A549 (cell line): ENCODE data around the gene TMEM117. TPM values are rescaled to one million over a fixed set of nuclear protein-coding genes. Genes with fewer than 3 reads are reported as not detected.

Experiments
- ATAC-seq, 2 experiments: fragments of 200-7000 bp in 1 of 2; fragments of >200 bp in 1 of 2; cut with Nextera tagmentation in 1 of 2; cut with Tn5 transposase in 1 of 2; 3 replicates each; pipeline versions ENCODE4 v1.8.0 to v1.9.1; 2018 to 2020; ENCODE audit warnings: mild to moderate bottlenecking in 1 of 2, moderate library complexity in 1 of 2
- CTCF ChIA-PET: fragments of 300-600 bp; sonication (Branson Sonifier 250); formaldehyde crosslinking; extraction: SDS; loops from one replicate; lab custom pipeline; 2021; ENCODE audit warnings: antibody characterized with exemption, inconsistent platforms; lab: Yijun Ruan, JAX
- POLR2A ChIA-PET: fragments of 350-600 bp; formaldehyde crosslinking; extraction: SDS; loops from one replicate; lab custom pipeline; 2021; ENCODE audit warnings: antibody characterized with exemption, inconsistent platforms; lab: Yijun Ruan, JAX
- DNase-seq, 2 experiments: peaks; one replicate each; pipeline versions ENCODE4 v3.0.0 to v3.0.0-alpha.2; 2011 to 2016; ENCODE audit warnings: low read depth in 1 of 2, low spot score in 1 of 2
- FAIRE-seq: peaks from 2 replicates; lab custom pipeline; 2011; peaks lifted over from hg19 to GRCh38; lab: Jason Lieb, UNC
- H3K27ac ChIP-seq, 2 experiments: fragments of >200 bp; sonication (Bioruptor Twin); formaldehyde crosslinking; 3 replicates each; pipeline ENCODE4 v1.5.1; 2016 to 2017
- H3K4me1 ChIP-seq: fragments of >200 bp; sonication (Bioruptor Twin); formaldehyde crosslinking; 3 replicates; pipeline ENCODE4 v1.6.1; 2016
- H3K4me2 ChIP-seq: fragments of >200 bp; sonication (Bioruptor Twin); formaldehyde crosslinking; 3 replicates; pipeline ENCODE4 v1.6.1; 2016
- H3K4me3 ChIP-seq: fragments of >200 bp; sonication (Bioruptor Twin); formaldehyde crosslinking; 3 replicates; pipeline ENCODE4 v1.5.1; 2016
- H3K9me3 ChIP-seq: fragments of >200 bp; sonication (Bioruptor Twin); formaldehyde crosslinking; 3 replicates; pipeline ENCODE4 v1.6.1; 2016
- BCL3 ChIP-seq: fragments of >200 bp; sonication (Bioruptor Twin); formaldehyde crosslinking; IDR thresholded peaks from 3 replicates; pipeline ENCODE4 v1.6.1; 2016
- CEBPB ChIP-seq, 2 experiments: fragments of >200 bp in 1 of 2; sonication (Bioruptor Twin) in 1 of 2; formaldehyde crosslinking in 1 of 2; IDR thresholded peaks; 2 replicates each; pipeline ENCODE4 v1.6.1; 2012 to 2016
- CHD4 ChIP-seq: fragments of 200-600 bp; sonication (generic); IDR thresholded peaks from 2 replicates; pipeline ENCODE4 v1.6.1; 2016; ENCODE audit warnings: antibody characterized with exemption, mild to moderate bottlenecking, borderline replicate concordance
- CTCF ChIP-seq: fragments of >200 bp; sonication (Bioruptor Twin); formaldehyde crosslinking; IDR thresholded peaks from 3 replicates; pipeline ENCODE4 v1.5.1; 2016
- EHF ChIP-seq: fragments of 250-450 bp; sonication (Bioruptor Pico); IDR thresholded peaks from 2 replicates; pipeline ENCODE4 v1.5.0; 2020; ENCODE audit warnings: mild to moderate bottlenecking
- EP300 ChIP-seq, 2 experiments: fragments of >200 bp; sonication (Bioruptor Twin); formaldehyde crosslinking; IDR thresholded peaks; 2 replicates in 1 of 2; 3 replicates in 1 of 2; pipeline ENCODE4 v1.6.1; 2016 to 2017
- FOSL2 ChIP-seq, 2 experiments: fragments of 450-650 bp in 1 of 2; fragments of >200 bp in 1 of 2; sonication (Bioruptor Twin) in 1 of 2; formaldehyde crosslinking; IDR thresholded peaks; 2 replicates each; pipeline versions ENCODE4 v1.5.0 to v1.6.1; 2016 to 2020; ENCODE audit warnings: mild to moderate bottlenecking in 1 of 2, moderate library complexity in 1 of 2
- HEYL ChIP-seq: fragments of 250-450 bp; sonication (Bioruptor Pico); IDR thresholded peaks from 2 replicates; pipeline ENCODE4 v1.8.0; 2021; ENCODE audit warnings: mild to moderate bottlenecking, moderate library complexity
- HMGXB4 ChIP-seq: fragments of 250-450 bp; sonication (Bioruptor Pico); IDR thresholded peaks from 2 replicates; pipeline ENCODE4 v1.5.0; 2021; ENCODE audit warnings: mild to moderate bottlenecking, moderate library complexity, borderline replicate concordance
- JUN ChIP-seq, 2 experiments: fragments of >200 bp; sonication (Bioruptor Twin); formaldehyde crosslinking; IDR thresholded peaks; 2 replicates in 1 of 2; 3 replicates in 1 of 2; pipeline ENCODE4 v1.6.1; 2016 to 2017
- JUNB ChIP-seq: fragments of >200 bp; sonication (Bioruptor Twin); formaldehyde crosslinking; IDR thresholded peaks from 2 replicates; pipeline ENCODE4 v1.6.1; 2016
- KDM5A ChIP-seq: fragments of 200-600 bp; sonication (generic); IDR thresholded peaks from 2 replicates; pipeline ENCODE4 v1.6.1; 2016; ENCODE audit warnings: antibody characterized with exemption, mild to moderate bottlenecking
- MAFK ChIP-seq: fragments of 450-650 bp; IDR thresholded peaks from 2 replicates; pipeline ENCODE4 v1.6.1; 2014; ENCODE audit not compliant: partially characterized antibody
- MAX ChIP-seq: IDR thresholded peaks from 2 replicates; pipeline ENCODE4 v1.6.1; 2012
- POLR2A ChIP-seq: IDR thresholded peaks from 2 replicates; pipeline ENCODE4 v1.6.1; 2012; ENCODE audit warnings: mild to moderate bottlenecking, low read length
- RAD21 ChIP-seq, 2 experiments: fragments of >200 bp in 1 of 2; sonication (Bioruptor Twin) in 1 of 2; formaldehyde crosslinking in 1 of 2; IDR thresholded peaks in 1 of 2; conservative IDR thresholded peaks in 1 of 2; 2 replicates in 1 of 2; 3 replicates in 1 of 2; pipeline ENCODE4 v1.6.1; 2012 to 2018; ENCODE audit warnings: inconsistent platforms in 1 of 2
- SMC3 ChIP-seq: fragments of >200 bp; sonication (Bioruptor Twin); formaldehyde crosslinking; IDR thresholded peaks from 3 replicates; pipeline ENCODE4 v1.6.1; 2018; ENCODE audit warnings: inconsistent platforms
- SREBF2 ChIP-seq: fragments of 450-650 bp; IDR thresholded peaks from 2 replicates; pipeline ENCODE4 v1.6.1; 2014; ENCODE audit warnings: mild to moderate bottlenecking, moderate library complexity
- TFCP2L1 ChIP-seq: fragments of 250-450 bp; sonication (Bioruptor Pico); IDR thresholded peaks from 2 replicates; pipeline ENCODE4 v1.5.0; 2021; ENCODE audit warnings: mild to moderate bottlenecking
- USF2 ChIP-seq: fragments of 450-650 bp; IDR thresholded peaks from 2 replicates; pipeline ENCODE4 v1.6.1; 2014; ENCODE audit warnings: antibody characterized with exemption
- WGBS: methylation state at CpG from one replicate; pipeline ENCODE4 v1.1.6; 2017; ENCODE audit errors: missing lambda C conversion rate; 5-methylcytosine and 5-hydroxymethylcytosine counted together
- polyA plus RNA-seq, 4 experiments: library from polyadenylated mRNA; depleted of rRNA in 3 of 4; stranded (reverse); fragments of >200 nt; fragmentation: RNase III in 1 of 4; extraction: RNeasy Plus Mini Kit Qiagen cat#74134 plus additional on column Dnase treatment in 1 of 4; gene quantifications; 2 replicates in 3 of 4; 3 replicates in 1 of 4; pipeline ENCODE4 v1.2.3, GENCODE V29; 2011 to 2017
- TF ChIP-seq, protein P1 (sequence below): fragments of 250-450 bp; sonication (Bioruptor Pico); IDR thresholded peaks from 2 replicates; pipeline ENCODE4 v1.5.0; 2020; ENCODE audit warnings: low read depth, mild to moderate bottlenecking, moderate library complexity

TMEM117 gene
- polyA plus RNA-seq, 2 of the 4 experiments (the other 2 are of a cell fraction), result 2.1 to 4.6 TPM

DNA sequence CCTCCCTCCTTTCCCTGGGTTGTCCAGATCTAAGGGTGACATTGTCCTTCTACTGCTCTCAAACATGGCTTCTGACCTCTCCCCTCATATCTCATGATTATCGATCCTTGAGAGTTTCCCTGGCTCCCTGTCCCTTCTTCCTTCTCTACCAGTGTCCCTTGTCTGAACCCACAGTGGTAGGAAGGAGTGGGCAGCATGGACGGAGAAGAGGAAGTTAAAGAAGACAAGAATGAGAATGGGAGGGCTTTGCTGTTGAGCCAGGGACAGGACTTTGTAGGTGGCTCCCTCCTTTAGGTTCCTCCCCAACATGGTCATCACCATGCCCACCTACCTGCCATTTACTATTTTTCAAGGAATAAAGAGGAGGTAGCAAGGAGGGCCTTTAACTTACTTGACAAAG is 166.7 kb downstream of the TMEM117 start:
- Histone ChIP-seq H3K27ac (no peak overlapping the region), H3K4me3 (no peak overlapping the region), H3K4me1 (no peaks in the 10 kb centered on the region), H3K4me2 (no peak overlapping the region), H3K9me3 (no peaks in the 10 kb centered on the region)
- ATAC-seq (no peak), FAIRE-seq (no peak), DNase-seq (no peak)
- TF ChIP-seq JUN (IDR thresholded peaks at IDR 0.05) (no peak), JUNB (no peak), RAD21 (conservative IDR thresholded peaks at IDR 0.05 in 1 of 2, IDR thresholded peaks at IDR 0.05 in 1 of 2) (no peak), MAFK (no peak)
- CTCF ChIA-PET, result interaction anchor here (1.9 kb wide), 1 partner anchor 13 kb away, joined by 5 read pairs; no protein-coding TSS in a partner anchor
- WGBS, result 57% methylated on average over 2 of the region's 2 CpGs
- POLR2A ChIA-PET, result no interaction called here

DNA sequence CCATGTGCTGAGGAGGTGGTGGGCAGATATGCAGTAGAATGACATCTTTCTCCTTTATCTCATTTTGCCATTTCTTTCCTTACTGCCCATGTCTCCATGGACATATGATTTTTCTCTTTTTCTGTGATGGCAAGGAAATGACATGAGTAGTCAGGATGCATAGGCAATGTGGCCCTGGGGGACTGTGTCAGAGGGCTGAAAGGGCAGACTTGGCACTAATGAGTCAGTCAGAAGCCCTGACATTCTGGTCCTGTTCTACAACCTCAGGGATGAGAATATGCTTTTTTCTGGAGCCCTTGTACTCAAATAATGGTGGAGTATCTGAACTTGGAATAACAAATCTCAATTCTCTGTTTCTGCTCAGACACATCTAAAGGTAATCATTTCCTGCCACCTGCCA is 167.8 kb downstream of the TMEM117 start:
- ATAC-seq, result no peak
- H3K9me3 ChIP-seq, result 0 out of 3 replicates have a peak, but pooled peaks cover 5% of the 10 kb centered on the region
- no peak for TF ChIP-seq SMC3
- TF ChIP-seq BCL3, result no peak
- TF ChIP-seq CTCF, result no peak
- TF ChIP-seq CHD4, result no peak
- TF ChIP-seq HEYL, result no peak
- no peak for TF ChIP-seq KDM5A
- no peak for TF ChIP-seq MAX
- no peak for TF ChIP-seq FOSL2 (IDR thresholded peaks at IDR 0.05)
- TF ChIP-seq FOSL2 (CRISPR knock-in tag; IDR thresholded peaks at IDR 0.05), result no peak
- TF ChIP-seq EP300 (IDR thresholded peaks at IDR 0.05), result no peak
- no peak overlapping the region for H3K4me3 ChIP-seq
- ChIA-PET CTCF (no interaction called here), POLR2A (no interaction called here)
- no peak for FAIRE-seq
- no peak overlapping the region for H3K4me2 ChIP-seq
- H3K4me1 ChIP-seq, result no peaks in the 10 kb centered on the region
- DNase-seq, result no peak
- no peak overlapping the region for H3K27ac ChIP-seq

DNA sequence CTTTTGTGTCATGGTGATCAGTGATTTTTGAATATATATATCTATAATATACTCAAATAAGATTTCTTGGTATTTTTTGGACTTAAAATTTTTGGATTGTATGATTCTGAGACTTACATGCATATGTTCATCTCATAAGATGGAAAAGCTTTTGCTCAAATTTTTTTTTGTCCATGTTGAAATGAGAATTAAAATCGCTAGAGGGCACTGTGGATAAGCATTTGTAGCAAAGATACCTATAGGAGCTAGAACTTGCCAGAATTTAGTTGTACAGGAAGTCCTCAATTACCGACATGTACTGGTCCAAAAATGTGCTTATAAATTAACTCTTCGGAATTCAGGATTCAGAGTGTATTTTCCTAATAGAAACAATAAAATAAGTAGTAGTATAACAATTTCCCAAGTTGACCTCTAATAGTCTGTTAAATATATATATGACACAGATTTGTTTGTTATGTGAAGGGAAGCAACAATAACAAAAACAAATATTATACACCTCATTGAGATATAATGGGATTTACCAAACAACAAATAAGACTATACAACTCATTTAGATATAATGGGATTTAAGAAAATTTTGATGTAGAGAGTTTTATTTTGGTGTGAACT is 179.6 kb downstream of the TMEM117 start:
- DNase-seq (peak; percentile 11 to 57), FAIRE-seq (peak; percentile 77), ATAC-seq (peak; percentile 70 to 77; a peak in 4 of 6 replicates)
- 2% methylated on average over 3 of the region's 3 CpGs for WGBS
- Histone ChIP-seq H3K4me2 (no peak overlapping the region), H3K9me3 (no peaks in the 10 kb centered on the region), H3K27ac (no peak overlapping the region), H3K4me3 (no peak overlapping the region), H3K4me1 (no peaks in the 10 kb centered on the region)
- CTCF ChIA-PET, result interaction anchor here (0.6 to 4.0 kb wide), 10 partner anchors 9 to 1054 kb away, joined by 3 to 19 read pairs (median 4); no protein-coding TSS in a partner anchor
- TF ChIP-seq CEBPB (IDR thresholded peaks at IDR 0.05) (no peak), TFCP2L1 (CRISPR knock-in tag) (no peak), RAD21 (conservative IDR thresholded peaks at IDR 0.05 in 1 of 2, IDR thresholded peaks at IDR 0.05 in 1 of 2) (peak; percentile 76 to 80), CTCF (peak; percentile 79), SREBF2 (no peak), HMGXB4 (no peak), POLR2A (no peak), EHF (no peak), USF2 (no peak), SMC3 (peak; percentile 58)
- TF ChIP-seq, protein P1, sequence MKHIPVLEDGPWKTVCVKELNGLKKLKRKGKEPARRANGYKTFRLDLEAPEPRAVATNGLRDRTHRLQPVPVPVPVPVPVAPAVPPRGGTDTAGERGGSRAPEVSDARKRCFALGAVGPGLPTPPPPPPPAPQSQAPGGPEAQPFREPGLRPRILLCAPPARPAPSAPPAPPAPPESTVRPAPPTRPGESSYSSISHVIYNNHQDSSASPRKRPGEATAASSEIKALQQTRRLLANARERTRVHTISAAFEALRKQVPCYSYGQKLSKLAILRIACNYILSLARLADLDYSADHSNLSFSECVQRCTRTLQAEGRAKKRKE (CRISPR knock-in tag), result no peak
- POLR2A ChIA-PET, result no interaction called here
